K562 (cell line): ENCODE measurements around the gene DRD1. TPM values are rescaled to one million over a fixed set of nuclear protein-coding genes. Genes with fewer than 3 reads are reported as not detected.

Experiments
- ATAC-seq: fragments of 200-7000 bp; cut with Tn5 transposase; 3 replicates; pipeline ENCODE4 v1.9.1; 2020; ENCODE audit warnings: moderate library complexity
- BruUV-seq: library from RNA; stranded (reverse); fragments of 400-500 nt; replicated peaks from 2 replicates; lab custom pipeline; 2021; lab: Mats Ljungman, UMichigan
- CTCF ChIA-PET: fragments of 300-600 bp; formaldehyde crosslinking; extraction: SDS; loops from one replicate; lab custom pipeline; 2021; ENCODE audit warnings: low intra/inter-chr PET ratio; lab: Yijun Ruan, JAX
- POLR2A ChIA-PET: fragments of 300-600, 350-650 bp; sonication (Branson Sonifier 250); formaldehyde crosslinking; extraction: SDS; loops from one replicate; lab custom pipeline; 2021; ENCODE audit warnings: antibody characterized with exemption, inconsistent platforms; lab: Yijun Ruan, JAX
- DNase-seq, 4 experiments: peaks; one replicate each; pipeline versions ENCODE4 v3.0.0 to v3.0.0-alpha.2; 2011 to 2018; ENCODE audit warnings: low spot score in 3 of 4, mixed read lengths in 3 of 4; ENCODE audit errors: extremely low read depth in 1 of 4
- FAIRE-seq: peaks from 2 replicates; lab custom pipeline; 2011; peaks lifted over from hg19 to GRCh38; lab: Jason Lieb, UNC
- H2AFZ ChIP-seq: 2 replicates; pipeline ENCODE4 v1.6.0; 2011; ENCODE audit warnings: low read depth, low read length, control low read depth, inconsistent platforms
- H3K27ac ChIP-seq: fragments of 200-600 bp; 3 replicates; pipeline ENCODE4 v1.8.0; 2011; ENCODE audit warnings: low read depth, mild to moderate bottlenecking, control low read depth, inconsistent platforms, low read length, moderate library complexity, mixed read lengths; ENCODE audit errors: extremely low read depth
- H3K27me3 ChIP-seq, 2 experiments: fragments of 300-600 bp in 1 of 2; 2 replicates in 1 of 2; 3 replicates in 1 of 2; pipeline versions ENCODE4 v1.6.0 to v1.8.0; 2011; ENCODE audit warnings: inconsistent platforms in 2 of 2, low read length in 2 of 2, mild to moderate bottlenecking in 1 of 2, mixed read lengths in 1 of 2, moderate library complexity in 1 of 2; ENCODE audit not compliant: control insufficient read depth in 2 of 2, insufficient read depth in 2 of 2
- H3K36me3 ChIP-seq: fragments of 300-600 bp; 3 replicates; pipeline ENCODE4 v1.8.0; 2011; ENCODE audit warnings: mild to moderate bottlenecking, low read length, inconsistent platforms; ENCODE audit not compliant: control insufficient read depth, insufficient read depth
- H3K4me1 ChIP-seq, 2 experiments: fragments of 200-600 bp in 1 of 2; replicated peaks in 1 of 2; 2 replicates in 1 of 2; 3 replicates in 1 of 2; pipeline versions ENCODE4 v1.5.1 to v1.8.0; 2011; ENCODE audit warnings: inconsistent platforms in 2 of 2, low read length in 2 of 2, mild to moderate bottlenecking in 1 of 2, mixed read lengths in 1 of 2, moderate library complexity in 1 of 2; ENCODE audit not compliant: control insufficient read depth in 2 of 2, insufficient read depth in 2 of 2
- H3K4me2 ChIP-seq: 2 replicates; pipeline ENCODE4 v1.6.1; 2011; ENCODE audit warnings: low read length, control low read depth, inconsistent platforms, mixed read lengths; ENCODE audit not compliant: insufficient read depth
- H3K4me3 ChIP-seq: fragments of 200-600 bp; sonication (generic), shearing (Covaris generic); 2 replicates; pipeline ENCODE4 v1.5.1; 2016; ENCODE audit warnings: control low read depth, inconsistent platforms
- H3K79me2 ChIP-seq: fragments of 200-600 bp; 3 replicates; pipeline ENCODE4 v1.8.0; 2011; ENCODE audit warnings: low read length, inconsistent platforms; ENCODE audit not compliant: control insufficient read depth, insufficient read depth
- H3K9ac ChIP-seq, 2 experiments: 2 replicates each; pipeline versions ENCODE4 v1.6.0 to v1.6.1; 2011; ENCODE audit warnings: low read depth in 2 of 2, low read length in 2 of 2, control low read depth in 1 of 2, inconsistent platforms in 1 of 2, mild to moderate bottlenecking in 1 of 2, mixed read lengths in 1 of 2; ENCODE audit not compliant: insufficient read depth in 1 of 2
- H3K9me1 ChIP-seq: one replicate; pipeline ENCODE4 v1.6.0; 2011; ENCODE audit warnings: inconsistent platforms, mild to moderate bottlenecking, low read length, moderate library complexity; ENCODE audit not compliant: control insufficient read depth, insufficient read depth
- H3K9me3 ChIP-seq: replicated peaks from 2 replicates; pipeline ENCODE4 v1.5.1; 2011; ENCODE audit warnings: low read depth, low read length, inconsistent platforms; ENCODE audit not compliant: control insufficient read depth, insufficient read depth
- H4K20me1 ChIP-seq: replicated peaks from 2 replicates; pipeline ENCODE4 v1.6.1; 2011; ENCODE audit warnings: low read length, inconsistent platforms, mixed read lengths; ENCODE audit not compliant: control insufficient read depth, insufficient read depth
- DDX20 ChIP-seq: fragments of 450-650 bp; IDR thresholded peaks from 2 replicates; pipeline ENCODE4 v1.6.1; 2016; ENCODE audit warnings: missing genetic modification characterization, low read depth, mild to moderate bottlenecking, missing compliant biosample characterization, moderate library complexity
- FOXJ3 ChIP-seq: sonication (generic); formaldehyde crosslinking; IDR thresholded peaks from 2 replicates; pipeline ENCODE4 v1.4.0; 2020; ENCODE audit warnings: mild to moderate bottlenecking, missing genetic modification reagents
- GABPB2 ChIP-seq: fragments of 250-450 bp; sonication (Bioruptor Pico); conservative IDR thresholded peaks from 2 replicates; pipeline ENCODE4 v1.5.1; 2021; ENCODE audit warnings: mild to moderate bottlenecking
- HNRNPLL ChIP-seq: fragments of 200-400 bp; formaldehyde crosslinking; IDR thresholded peaks from 2 replicates; pipeline ENCODE4 v1.6.1; 2017; ENCODE audit warnings: low read length, low read depth, mild to moderate bottlenecking; ENCODE audit not compliant: poor library complexity, severe bottlenecking
- MEF2D ChIP-seq: conservative IDR thresholded peaks from 2 replicates; pipeline ENCODE4 v1.6.1; 2016; ENCODE audit warnings: low read depth, missing genetic modification characterization, missing compliant biosample characterization
- NFE2 ChIP-seq: IDR thresholded peaks from 2 replicates; pipeline ENCODE4 v1.6.1; 2014; ENCODE audit warnings: antibody characterized with exemption, low read depth
- NFXL1 ChIP-seq: fragments of 450-650 bp; formaldehyde crosslinking; IDR thresholded peaks from 2 replicates; pipeline ENCODE4 v1.4.0; 2021; ENCODE audit warnings: mild to moderate bottlenecking
- POLR2B ChIP-seq: fragments of 450-650 bp; IDR thresholded peaks from 2 replicates; pipeline ENCODE4 v1.6.1; 2018; ENCODE audit warnings: low read depth; ENCODE audit not compliant: partially characterized antibody
- RCOR1 ChIP-seq, 2 experiments: IDR thresholded peaks; 2 replicates each; pipeline ENCODE4 v1.6.1; 2012; ENCODE audit warnings: low read depth in 2 of 2, low read length in 2 of 2, borderline replicate concordance in 1 of 2, improper control_type of control experiment in 1 of 2
- SRSF7 ChIP-seq: fragments of 200-400 bp; formaldehyde crosslinking; optimal IDR thresholded peaks from 2 replicates; pipeline ENCODE3; 2017; ENCODE audit warnings: mild to moderate bottlenecking, low read depth, low read length
- ZNF134 ChIP-seq: fragments of 250-450 bp; sonication (Bioruptor Pico); conservative IDR thresholded peaks from 2 replicates; pipeline ENCODE4 v1.4.0; 2020
- ZNF197 ChIP-seq: fragments of 200-800 bp; sonication (Bioruptor generic); IDR thresholded peaks from 2 replicates; pipeline ENCODE4 v1.6.1; 2016; ENCODE audit warnings: low read depth, missing genetic modification characterization, missing compliant biosample characterization
- ZNF444 ChIP-seq: fragments of 250-450 bp; sonication (Bioruptor Pico); IDR thresholded peaks from 2 replicates; pipeline ENCODE4 v1.4.0; 2020; ENCODE audit warnings: mild to moderate bottlenecking, moderate library complexity
- ZNF717 ChIP-seq: fragments of 250-450 bp; sonication (Bioruptor Pico); IDR thresholded peaks from 2 replicates; pipeline ENCODE4 v1.5.0; 2021
- WGBS: fragments of 100-300 bp; shearing (Covaris generic); methylation state at CpG from one replicate; pipeline ENCODE4 v1.1.6; 2016; ENCODE audit warnings: low coverage, mixed read lengths; ENCODE audit not compliant: insufficient coverage; ENCODE audit errors: missing lambda C conversion rate; 5-methylcytosine and 5-hydroxymethylcytosine counted together
- in situ Hi-C: fragments of 300-500 bp; cut with MboI; formaldehyde crosslinking; loops from 4 replicates; pipeline ENCODE4 v1.15.0; 2018; ENCODE audit warnings: inconsistent platforms, mixed read lengths
- intact Hi-C: fragments of 100-400 bp; cut with micrococcal nuclease; formaldehyde crosslinking; loops from 2 replicates; pipeline ENCODE4 v1.14.2; 2022
- polyA plus RNA-seq, 8 experiments: library from polyadenylated mRNA; depleted of rRNA in 4 of 8; stranded (reverse) in 5 of 8; unstranded in 3 of 8; fragments of >200 nt; fragmentation: Nextera tagmentation in 2 of 8; fragmentation: Illumina TruSeq in 1 of 8; extraction: Ambion mirVana in 2 of 8; extraction: Trizol in 1 of 8; gene quantifications; 2 replicates each; pipeline versions ENCODE4 v1.2.1 to v1.2.3, GENCODE V29; 2011 to 2014; ENCODE audit warnings: inconsistent platforms in 1 of 8, missing spikeins in 1 of 8
- total RNA-seq, 7 experiments: library from RNA; depleted of rRNA in 6 of 7; stranded (reverse); fragments of >200 nt in 6 of 7; fragmentation: Illumina TruSeq in 2 of 7; extraction: Trizol in 2 of 7; gene quantifications; 2 replicates each; pipeline versions ENCODE4 v1.2.1 to v1.2.3, GENCODE V29; 2011 to 2021; ENCODE audit warnings: low replicate concordance in 1 of 7
- TF ChIP-seq, protein P1 (sequence below): sonication (generic); formaldehyde crosslinking; IDR thresholded peaks from 2 replicates; pipeline ENCODE4 v1.8.1; 2023; ENCODE audit warnings: mild to moderate bottlenecking, missing genetic modification reagents

DRD1 gene
- total and polyA plus RNA-seq, 9 of the 15 experiments (the other 6 are each of a cell fraction or from before 2014, with no cell fraction given) = not detected

DNA sequence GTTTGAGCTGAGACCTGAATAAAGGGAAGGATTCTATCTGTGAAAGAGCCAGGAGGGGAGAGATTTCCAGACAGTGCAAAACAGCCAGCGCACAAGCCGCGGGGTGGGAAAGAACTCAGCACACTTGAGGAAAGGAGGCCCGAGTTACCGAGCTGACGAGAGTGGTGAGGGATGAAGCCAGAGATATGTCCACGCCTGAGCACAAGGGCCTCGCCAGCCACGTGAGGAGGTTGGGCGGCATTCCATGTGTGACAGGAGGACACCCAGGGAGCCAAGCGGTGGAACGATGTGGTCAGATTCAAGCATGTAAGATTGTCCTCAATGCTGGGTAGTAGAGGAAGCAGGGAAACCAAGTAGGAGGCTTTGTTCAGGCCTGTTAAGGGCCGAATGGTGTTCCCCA, 17.4 kb upstream of the DRD1 start (continued):
- TF ChIP-seq ZNF444 (CRISPR knock-in tag) = no peak
- TF ChIP-seq ZNF197 (CRISPR knock-in tag) = no peak
- TF ChIP-seq, protein P1, sequence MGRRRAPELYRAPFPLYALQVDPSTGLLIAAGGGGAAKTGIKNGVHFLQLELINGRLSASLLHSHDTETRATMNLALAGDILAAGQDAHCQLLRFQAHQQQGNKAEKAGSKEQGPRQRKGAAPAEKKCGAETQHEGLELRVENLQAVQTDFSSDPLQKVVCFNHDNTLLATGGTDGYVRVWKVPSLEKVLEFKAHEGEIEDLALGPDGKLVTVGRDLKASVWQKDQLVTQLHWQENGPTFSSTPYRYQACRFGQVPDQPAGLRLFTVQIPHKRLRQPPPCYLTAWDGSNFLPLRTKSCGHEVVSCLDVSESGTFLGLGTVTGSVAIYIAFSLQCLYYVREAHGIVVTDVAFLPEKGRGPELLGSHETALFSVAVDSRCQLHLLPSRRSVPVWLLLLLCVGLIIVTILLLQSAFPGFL = no peak

DNA sequence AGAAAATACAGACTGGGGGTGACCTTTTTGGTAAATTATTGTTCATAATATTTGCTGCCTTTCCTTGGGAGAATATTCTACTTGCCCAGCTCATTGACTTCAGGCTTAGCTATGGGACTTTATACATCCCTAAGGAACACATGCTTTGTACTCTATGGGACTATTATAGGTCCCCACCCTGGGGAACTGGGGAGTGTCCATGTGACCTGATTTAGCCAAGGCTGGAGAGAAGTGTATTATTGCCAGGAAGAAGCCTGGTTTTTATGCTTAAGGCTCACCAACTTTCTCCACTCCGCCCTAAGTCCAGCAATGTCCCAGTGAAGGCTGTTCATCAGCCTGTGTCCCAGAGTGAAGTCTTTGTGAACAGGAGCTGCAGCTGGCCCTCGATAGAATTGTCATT, 16.6 kb upstream of the DRD1 start:
- CTCF ChIA-PET = no interaction called here
- ATAC-seq = no peak
- H3K27me3 ChIP-seq = peaks cover 9 to 45% of the 10 kb centered on the region in 2 experiments
- no peaks in the 10 kb centered on the region for H3K79me2 ChIP-seq
- H3K4me3 ChIP-seq = no peak overlapping the region
- H2AFZ ChIP-seq = no peak overlapping the region
- H3K4me2 ChIP-seq = no peak overlapping the region
- BruUV-seq = no TSS peak
- no peaks in the 10 kb centered on the region for H4K20me1 ChIP-seq
- no peak for TF ChIP-seq FOXJ3 (CRISPR knock-in tag)
- no peak for TF ChIP-seq NFE2
- TF ChIP-seq DDX20 = no peak
- no peak for TF ChIP-seq MEF2D (tag)
- TF ChIP-seq HNRNPLL = no peak
- TF ChIP-seq ZNF717 (CRISPR knock-in tag) = no peak
- no peak for TF ChIP-seq SRSF7
- no peak for TF ChIP-seq GABPB2 (CRISPR knock-in tag)
- no peak for TF ChIP-seq POLR2B
- TF ChIP-seq RCOR1 (IDR thresholded peaks at IDR 0.05; ENCODE audit: borderline replicate concordance in 1 of 2, low read depth in 2 of 2, low read length in 2 of 2) = no peak
- TF ChIP-seq ZNF134 (CRISPR knock-in tag) = no peak
- TF ChIP-seq NFXL1 (CRISPR knock-in tag) = no peak
- TF ChIP-seq, all 486 proteins: peak for 0
- no peaks in the 10 kb centered on the region for H3K36me3 ChIP-seq
- no peak for FAIRE-seq
- intact Hi-C loops (loop anchor here (5.0 kb wide), 1 partner anchor 508 kb away; no protein-coding TSS in a partner anchor), in situ Hi-C loops (no loop called here)
- DNase-seq = no peak
- POLR2A ChIA-PET = no interaction called here
- WGBS = 0% methylated on average over 1 of the region's 2 CpGs
- H3K4me1 ChIP-seq = no peaks in the 10 kb centered on the region
- no peak overlapping the region for H3K27ac ChIP-seq
- no peak overlapping the region for H3K9ac ChIP-seq
- no peaks in the 10 kb centered on the region for H3K9me3 ChIP-seq
- no peaks in the 10 kb centered on the region for H3K9me1 ChIP-seq
